Mammary epithelial cell (primary cell): ENCODE data around the gene KCNIP1.

Source experiments
- CTCF ChIP-seq, 2 donors: IDR thresholded peaks in 1 of 2; conservative IDR thresholded peaks in 1 of 2; 2 replicates each; pipeline ENCODE4 v1.5.1; 2011 to 2012; ENCODE audit warnings: inconsistent platforms in 2 of 2, low read length in 2 of 2, mild to moderate bottlenecking in 2 of 2, control low read depth in 1 of 2, low read depth in 1 of 2; ENCODE audit not compliant: insufficient read depth in 1 of 2; ENCODE audit errors: extremely low read depth in 1 of 2
- EZH2 ChIP-seq: IDR thresholded peaks from 2 replicates; pipeline ENCODE4 v1.6.1; 2012; ENCODE audit warnings: low read length, inconsistent platforms, borderline replicate concordance

DNA sequence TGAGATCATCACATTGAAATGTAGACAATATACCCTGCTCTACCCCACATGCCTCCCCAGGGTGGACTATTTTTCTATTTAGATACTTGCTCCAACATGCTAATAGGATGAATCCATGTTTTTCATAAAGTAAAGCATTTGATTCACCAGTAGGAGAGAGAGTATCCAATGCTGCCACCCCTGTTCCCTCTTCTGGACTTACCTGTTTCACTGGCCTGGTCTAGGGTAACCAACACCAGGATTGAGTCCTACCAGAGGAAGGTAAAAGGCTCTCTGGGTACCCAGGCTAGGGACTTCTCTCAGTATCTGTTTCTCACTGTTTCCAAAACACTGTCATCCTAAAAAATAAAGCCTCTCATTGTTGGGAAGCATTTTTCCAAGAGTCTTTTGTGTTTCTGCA is 249.5 kb downstream of the KCNIP1 start:
- TF ChIP-seq CTCF (conservative IDR thresholded peaks at IDR 0.05 in 1 of 2, IDR thresholded peaks at IDR 0.05 in 1 of 2; ENCODE audit: extremely low read depth in 1 of 2, insufficient read depth in 1 of 2, low read depth in 1 of 2, low read length in 2 of 2), result no peak
- TF ChIP-seq EZH2, result no peak
